CD4-positive, alpha-beta T cell treated with Interleukin-15 for 1 hour (primary cell): Measurements from ENCODE around the gene CATSPERB.
"Not testable (repeated sequence)": the region's sequence is repeated elsewhere in the genome, so short reads cannot be mapped to it uniquely, and the experiment has no call there.

ENCODE experiments used
- DNase-seq: peaks from one replicate; pipeline ENCODE4 v3.0.0-alpha.2; 2020

CATSPERB gene

DNA sequence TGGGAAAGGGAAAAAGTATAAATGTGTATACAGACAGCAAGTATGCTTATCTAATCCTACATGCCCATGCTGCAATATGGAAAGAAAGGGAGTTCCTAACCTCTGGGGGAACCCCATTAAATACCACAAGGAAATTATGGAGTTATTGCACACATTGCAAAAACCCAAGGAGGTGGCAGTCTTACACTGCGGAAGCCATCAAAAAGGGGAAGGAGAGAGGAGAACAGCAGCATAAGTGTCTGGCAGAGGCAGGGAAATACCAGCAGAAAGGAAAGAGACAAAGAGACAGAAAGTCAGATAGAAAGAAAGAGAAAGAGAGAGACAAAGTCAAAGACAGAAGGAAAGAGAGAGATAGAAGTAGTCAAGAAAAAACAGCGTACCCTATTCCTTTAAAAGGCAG is 64.8 kb downstream of the CATSPERB start:
- not testable (repeated sequence) for DNase-seq

GRCh38 chr14:91660790-91661189 is 71.1 kb downstream of the CATSPERB start:
- DNase-seq = no peak

DNA sequence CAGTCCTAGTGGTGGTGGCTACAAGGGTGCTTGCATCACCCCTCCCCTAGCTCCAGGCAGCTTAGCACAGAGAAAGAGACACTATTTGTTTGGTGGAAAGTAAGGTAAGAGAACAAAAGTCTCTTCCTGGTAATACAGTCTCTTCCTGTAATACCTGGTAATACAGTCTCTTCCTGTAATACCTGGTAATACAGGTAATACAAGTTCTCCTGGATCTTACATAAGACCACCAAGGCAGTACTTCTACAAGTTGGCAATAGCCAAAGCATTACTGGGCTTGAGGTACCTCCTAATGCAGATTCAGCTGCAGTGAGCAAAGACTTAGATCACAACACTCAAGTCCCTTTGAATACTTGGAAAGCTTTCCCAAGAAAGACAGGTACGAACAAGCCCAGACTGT is 77.0 kb downstream of the CATSPERB start:
- DNase-seq = no peak

GRCh38 chr14:91653451-91653850 is 78.4 kb downstream of the CATSPERB start:
- no peak for DNase-seq

DNA sequence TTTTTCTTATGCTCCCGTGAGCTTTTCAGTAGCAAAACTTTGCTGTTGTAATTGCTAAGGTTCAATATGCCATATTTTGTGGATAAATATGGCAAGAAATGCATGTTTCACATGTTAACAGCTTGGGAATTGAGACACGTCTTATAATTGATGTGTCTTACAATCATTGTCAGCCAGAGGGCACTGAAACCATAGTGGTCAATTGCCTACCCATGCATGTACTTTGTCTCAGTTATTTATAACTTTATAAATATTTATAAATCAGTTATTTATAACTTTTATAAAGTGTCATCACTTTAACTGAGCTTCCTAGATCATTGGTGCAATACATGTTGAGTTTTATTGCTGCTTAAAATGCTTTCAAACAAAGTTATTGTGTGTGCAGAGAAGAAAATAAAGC is 82.0 kb downstream of the CATSPERB start:
- DNase-seq = no peak

- DNase-seq = no peak
These were observed 84.0 kb downstream of the CATSPERB start for GRCh38 chr14:91647856-91648255.

DNA sequence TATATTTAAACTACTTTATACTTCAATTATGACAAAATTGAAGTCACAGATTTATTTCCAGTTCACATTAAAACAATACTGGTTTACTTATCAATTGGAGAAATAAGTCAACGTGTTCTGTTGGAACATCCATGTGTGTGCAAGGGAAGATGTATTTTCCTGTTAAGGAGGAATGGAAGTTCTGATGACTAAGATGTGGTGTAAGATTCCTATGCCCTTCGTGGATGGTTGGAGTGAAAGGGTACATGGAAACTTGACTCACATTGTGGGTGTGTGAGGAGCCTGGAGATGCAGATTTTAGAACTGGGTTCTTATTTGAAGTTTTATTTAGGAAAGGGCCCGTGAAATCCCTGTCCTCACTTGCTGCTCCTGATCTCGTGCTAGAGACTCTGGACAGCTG is 95.3 kb downstream of the CATSPERB start:
- DNase-seq = no peak

GRCh38 chr14:91624757-91625156 is 107.1 kb downstream of the CATSPERB start:
- no peak for DNase-seq

- DNase-seq = no peak
These were observed 117.7 kb downstream of the CATSPERB start for GRCh38 chr14:91614187-91614586.

- no peak for DNase-seq
These were observed 118.3 kb downstream of the CATSPERB start for GRCh38 chr14:91613459-91614112.

GRCh38 chr14:91611528-91611927 is 120.4 kb downstream of the CATSPERB start:
- DNase-seq = no peak

GRCh38 chr14:91609161-91609560 is 122.7 kb downstream of the CATSPERB start:
- DNase-seq = no peak

DNA sequence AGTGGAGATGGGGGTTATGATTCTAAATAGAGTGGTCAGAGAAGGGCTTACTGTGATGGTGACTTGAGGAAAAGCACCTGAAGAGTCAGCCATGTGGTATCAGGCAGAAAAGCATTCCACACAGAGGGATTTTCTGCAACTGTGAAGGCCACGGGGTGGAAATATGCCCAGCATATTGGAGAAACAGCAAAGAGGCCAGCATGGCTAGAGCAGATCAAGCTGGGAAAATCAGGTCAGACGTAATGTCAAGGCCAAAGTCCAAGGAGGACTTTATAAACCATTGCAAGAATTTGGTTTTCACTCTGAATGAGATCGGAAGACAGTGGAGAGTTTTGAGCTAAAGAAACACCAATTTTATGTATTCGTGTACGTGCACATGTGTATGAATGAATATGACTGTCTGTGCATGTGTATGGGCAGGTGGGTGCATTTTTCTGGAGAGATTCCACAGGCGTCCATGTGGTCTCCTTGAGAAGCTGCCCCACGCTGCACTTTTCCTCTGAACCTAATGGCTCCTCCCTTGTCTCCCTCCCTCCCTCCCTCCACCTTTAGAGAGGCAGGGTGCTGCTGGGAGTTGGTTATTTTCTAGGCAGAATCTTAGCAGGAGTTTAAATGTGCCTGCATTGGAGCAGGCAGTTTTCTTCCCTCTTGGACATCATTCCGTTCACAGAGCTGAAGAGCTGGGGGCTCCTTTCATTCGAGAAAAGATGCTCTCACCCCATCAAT is 124.4 kb downstream of the CATSPERB start:
- DNase-seq = no peak

DNA sequence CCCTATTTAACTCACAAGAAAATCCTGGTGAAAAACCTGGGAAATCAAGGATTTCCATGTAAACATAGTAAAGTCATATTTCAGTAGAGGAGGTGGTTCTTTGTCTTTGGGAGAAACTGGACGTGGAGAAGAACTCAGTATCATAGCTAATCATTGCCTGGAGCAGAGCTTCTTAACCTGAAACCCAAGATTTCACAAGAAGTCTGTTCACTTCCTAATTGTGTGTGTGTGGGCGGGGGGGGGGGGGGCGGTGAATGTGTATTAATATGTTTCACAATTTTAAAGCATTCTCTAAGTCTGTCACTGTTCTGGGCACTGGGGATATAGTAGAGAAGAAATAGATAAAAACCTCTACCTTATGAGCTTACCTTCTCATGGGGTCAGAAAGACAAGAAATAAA is 125.0 kb downstream of the CATSPERB start:
- DNase-seq = no peak

DNA sequence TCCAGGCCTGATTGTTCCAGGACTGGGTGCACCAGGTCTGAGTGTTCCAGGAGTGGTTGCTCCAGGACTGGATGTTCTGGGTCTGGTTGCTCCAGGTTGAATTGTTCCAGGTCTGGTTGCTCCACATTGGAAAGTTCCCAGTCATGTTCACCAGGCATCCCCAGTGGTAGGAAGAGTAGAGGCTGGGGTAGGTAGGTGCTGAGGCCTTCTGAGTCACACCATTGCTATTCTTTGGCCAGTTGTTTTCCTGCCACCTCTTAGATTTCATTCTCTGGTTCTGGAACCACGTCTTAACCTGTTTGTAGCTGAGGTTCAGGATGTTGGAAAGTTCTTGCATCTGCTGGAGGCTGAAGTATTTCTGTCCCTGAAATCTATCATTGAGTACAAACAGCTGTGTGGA is 127.3 kb downstream of the CATSPERB start:
- not testable (repeated sequence) for DNase-seq

GRCh38 chr14:91599994-91600393 is 131.9 kb downstream of the CATSPERB start:
- DNase-seq = no peak

- no peak for DNase-seq
These were observed 136.2 kb downstream of the CATSPERB start for GRCh38 chr14:91595736-91596135.

DNA sequence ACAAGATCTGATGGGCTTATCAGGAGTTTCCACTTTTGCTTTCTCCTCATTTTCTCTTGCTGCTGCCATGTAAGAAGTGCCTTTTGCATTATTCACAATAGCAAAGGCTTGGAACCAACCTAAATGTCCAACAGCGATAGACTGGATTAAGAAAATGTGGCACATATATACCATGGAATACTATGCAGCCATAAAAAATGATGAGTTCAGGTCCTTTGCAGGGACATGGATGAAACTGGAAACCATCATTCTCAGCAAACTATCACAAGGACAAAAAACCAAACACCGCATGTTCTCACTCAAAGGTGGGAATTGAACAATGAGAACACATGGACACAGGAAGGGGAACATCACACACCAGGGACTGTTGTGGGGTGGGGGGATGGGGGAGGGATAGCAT is 137.9 kb downstream of the CATSPERB start:
- not testable (repeated sequence) for DNase-seq

DNA sequence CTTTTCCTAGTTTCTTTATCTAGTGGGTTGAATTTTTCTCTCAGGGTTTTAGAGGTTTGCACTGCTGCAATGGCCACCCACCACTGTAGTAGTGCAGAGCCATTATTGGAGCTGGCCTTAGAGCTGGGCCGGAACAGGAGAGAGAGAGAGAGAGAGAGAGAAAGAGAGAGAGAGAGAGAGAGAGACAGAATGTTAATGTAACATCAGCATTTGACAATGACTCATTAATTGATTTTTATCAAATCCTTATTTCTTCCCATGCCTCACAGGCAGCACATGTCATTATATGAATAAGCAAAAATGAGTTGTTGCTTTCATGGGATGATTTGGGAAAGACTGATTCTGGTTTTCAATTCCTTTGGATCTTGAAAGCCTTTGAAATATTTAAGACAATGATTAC is 145.5 kb downstream of the CATSPERB start:
- DNase-seq = no peak

- no peak for DNase-seq
These were observed 146.0 kb downstream of the CATSPERB start for GRCh38 chr14:91585856-91586255.

GRCh38 chr14:91582761-91583160 is 149.1 kb downstream of the CATSPERB start:
- no peak for DNase-seq

- no peak for DNase-seq
These were observed 150.9 kb downstream of the CATSPERB start for GRCh38 chr14:91580876-91581577.

DNA sequence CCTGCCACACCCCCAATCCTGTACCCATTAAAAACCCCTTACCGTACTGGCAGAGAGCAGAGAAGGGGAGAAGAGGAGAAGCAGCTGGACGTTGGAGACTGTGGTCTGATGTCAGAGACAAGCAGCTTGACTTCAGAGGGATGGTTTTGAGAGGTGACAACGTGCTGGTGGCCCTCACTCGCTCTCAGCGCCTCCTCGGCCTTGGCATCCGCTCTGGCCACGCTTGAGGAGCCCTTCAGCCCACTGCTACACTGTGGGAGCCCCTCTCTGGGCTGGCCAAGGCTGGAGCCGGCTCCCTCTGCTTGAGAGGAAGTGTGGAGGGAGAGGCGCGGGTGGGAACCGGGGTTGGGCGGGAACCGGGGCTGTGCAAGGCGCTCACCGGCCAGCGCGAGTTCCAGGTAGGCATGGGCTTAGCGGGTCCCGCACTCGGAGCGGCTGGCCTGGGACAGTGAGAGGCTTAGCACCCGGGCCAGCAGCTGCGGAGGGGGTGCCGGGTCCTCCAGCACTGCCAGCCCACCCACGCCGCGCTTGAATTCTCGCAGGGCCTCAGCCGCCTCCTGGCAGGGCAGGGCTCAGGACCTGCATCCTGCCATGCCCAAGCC is 154.2 kb downstream of the CATSPERB start:
- no peak for DNase-seq
